Measurements from ENCODE around the gene EREG.

DNA sequence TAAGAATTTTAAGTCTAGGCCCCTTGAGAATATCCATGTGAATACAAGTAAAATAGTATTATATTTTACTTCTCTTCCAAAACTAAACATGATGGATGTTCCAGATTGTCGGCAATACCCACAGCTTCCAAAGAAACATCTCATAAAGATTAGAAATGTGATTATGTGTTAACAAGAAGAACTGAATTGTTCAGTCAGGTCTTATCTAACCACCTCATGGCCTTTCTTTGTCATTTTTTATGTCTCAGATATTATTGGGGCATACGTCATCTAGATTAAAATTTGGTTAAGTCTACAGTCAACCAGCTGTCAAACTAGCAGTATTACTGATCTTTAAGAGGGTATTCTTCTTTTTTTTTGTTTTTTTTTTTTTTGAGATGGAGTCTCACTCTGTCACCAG is 46.7 kb upstream of the EREG start:
- no peak for TF ChIP-seq CTCF (conservative IDR thresholded peaks at IDR 0.05)
- no peak for TF ChIP-seq EZH2 (IDR thresholded peaks at IDR 0.05; ENCODE audit: low read depth)

Measured in PC-9 (cell line).